Mesenchymal stem cell (in vitro differentiated cells and primary cell): ENCODE measurements around the gene TNS1.
A peak's percentile ranks its signal among the peaks of the same experiment; 100 is the strongest.

Experiments used
- DNase-seq: peaks from one replicate; pipeline ENCODE4 v3.0.0-alpha.2; 2013
- H2AFZ ChIP-seq: one replicate; pipeline ENCODE4 v1.6.1; 2013; ENCODE audit warnings: low read depth, mild to moderate bottlenecking, control low read depth, inconsistent platforms, low read length, moderate library complexity
- H2AK5ac ChIP-seq: 2 replicates; pipeline ENCODE4 v1.6.1; 2013; ENCODE audit warnings: low read length, moderate library complexity, mild to moderate bottlenecking, inconsistent platforms; ENCODE audit not compliant: severe bottlenecking
- H2BK120ac ChIP-seq: one replicate; pipeline ENCODE4 v1.6.1; 2013; ENCODE audit warnings: low read depth, mild to moderate bottlenecking, inconsistent platforms, low read length, moderate library complexity
- H2BK12ac ChIP-seq, 2 experiments: one replicate each; pipeline ENCODE4 v1.6.1; 2013; ENCODE audit warnings: inconsistent platforms in 2 of 2, low read length in 2 of 2, mild to moderate bottlenecking in 2 of 2, moderate library complexity in 2 of 2, control low read depth in 1 of 2
- H2BK15ac ChIP-seq: one replicate; pipeline ENCODE4 v1.6.1; 2013; ENCODE audit warnings: mild to moderate bottlenecking, low read depth, inconsistent platforms; ENCODE audit not compliant: poor library complexity, severe bottlenecking
- H2BK5ac ChIP-seq: 2 replicates; pipeline ENCODE4 v1.6.1; 2013; ENCODE audit warnings: low read depth, mild to moderate bottlenecking, low read length, control low read depth, inconsistent platforms; ENCODE audit not compliant: poor library complexity, severe bottlenecking
- H3K14ac ChIP-seq, 2 experiments: one replicate each; pipeline ENCODE4 v1.6.1; 2013; ENCODE audit warnings: inconsistent platforms in 2 of 2, low read length in 2 of 2, control low read depth in 1 of 2, mild to moderate bottlenecking in 1 of 2, moderate library complexity in 1 of 2
- H3K18ac ChIP-seq, 2 experiments: one replicate each; pipeline ENCODE4 v1.6.1; 2013; ENCODE audit warnings: inconsistent platforms in 2 of 2, low read length in 2 of 2, control low read depth in 1 of 2, low read depth in 1 of 2, mild to moderate bottlenecking in 1 of 2
- H3K23ac ChIP-seq, 2 experiments: one replicate each; pipeline ENCODE4 v1.6.1; 2013; ENCODE audit warnings: inconsistent platforms in 2 of 2, low read length in 2 of 2, mild to moderate bottlenecking in 2 of 2, moderate library complexity in 2 of 2, control low read depth in 1 of 2
- H3K27ac ChIP-seq: 2 replicates; pipeline ENCODE4 v1.5.1; 2013; ENCODE audit warnings: mild to moderate bottlenecking, moderate library complexity, low read length, control low read depth, inconsistent platforms; ENCODE audit not compliant: poor library complexity, severe bottlenecking
- H3K27me3 ChIP-seq, 2 experiments: 2 replicates each; pipeline versions ENCODE4 v1.6.1 to v1.7.0; 2013; ENCODE audit warnings: low read length in 2 of 2, mild to moderate bottlenecking in 2 of 2, moderate library complexity in 2 of 2, control low read depth in 1 of 2, inconsistent platforms in 1 of 2; ENCODE audit not compliant: control insufficient read depth in 1 of 2, insufficient read depth in 1 of 2
- H3K36me3 ChIP-seq, 2 experiments: 2 replicates each; pipeline versions ENCODE4 v1.6.1 to v1.7.0; 2013; ENCODE audit warnings: low read length in 2 of 2, control low read depth in 1 of 2, inconsistent platforms in 1 of 2, low read depth in 1 of 2, mild to moderate bottlenecking in 1 of 2; ENCODE audit not compliant: insufficient read depth in 2 of 2, control insufficient read depth in 1 of 2
- H3K4ac ChIP-seq, 2 experiments: one replicate each; pipeline ENCODE4 v1.6.1; 2013; ENCODE audit warnings: inconsistent platforms in 2 of 2, low read length in 2 of 2, mild to moderate bottlenecking in 2 of 2, moderate library complexity in 2 of 2, control low read depth in 1 of 2, low read depth in 1 of 2
- H3K4me1 ChIP-seq: 2 replicates; pipeline ENCODE4 v1.6.1; 2013; ENCODE audit warnings: low read depth, low read length, control low read depth; ENCODE audit not compliant: control insufficient read depth, insufficient read depth
- H3K4me2 ChIP-seq: 2 replicates; pipeline ENCODE4 v1.6.1; 2013; ENCODE audit warnings: low read length, mild to moderate bottlenecking, inconsistent platforms; ENCODE audit not compliant: poor library complexity, severe bottlenecking
- H3K4me3 ChIP-seq, 2 experiments: 2 replicates each; pipeline versions ENCODE4 v1.5.1 to v1.7.0; 2013; ENCODE audit warnings: low read length in 2 of 2, mild to moderate bottlenecking in 2 of 2, control low read depth in 1 of 2, low read depth in 1 of 2; ENCODE audit not compliant: insufficient read depth in 1 of 2
- H3K79me1 ChIP-seq: replicated peaks from 2 replicates; pipeline ENCODE4 v1.6.1; 2013; ENCODE audit warnings: mild to moderate bottlenecking, control low read depth, low read length, inconsistent platforms; ENCODE audit not compliant: poor library complexity, severe bottlenecking
- H3K9ac ChIP-seq: 2 replicates; pipeline ENCODE4 v1.7.0; 2013; ENCODE audit warnings: mild to moderate bottlenecking, low read length, moderate library complexity
- H3K9me3 ChIP-seq: 2 replicates; pipeline ENCODE4 v1.7.0; 2013; ENCODE audit warnings: mild to moderate bottlenecking, low read length; ENCODE audit not compliant: control insufficient read depth
- H4K8ac ChIP-seq: one replicate; pipeline ENCODE4 v1.6.1; 2013; ENCODE audit warnings: inconsistent platforms, mild to moderate bottlenecking, low read length, moderate library complexity
- H4K91ac ChIP-seq: one replicate; pipeline ENCODE4 v1.6.1; 2013; ENCODE audit warnings: mild to moderate bottlenecking, low read length, inconsistent platforms
- WGBS: methylation state at CpG from one replicate; pipeline ENCODE4 v1.1.7; 2013; ENCODE audit warnings: mixed read lengths; 5-methylcytosine and 5-hydroxymethylcytosine counted together

The TNS1 gene

GRCh38 chr2:217880287-217880889 is 122.4 kb downstream of the TNS1 start:
- Histone ChIP-seq H3K4me3 (no peak overlapping the region), H2BK12ac (no peak overlapping the region), H4K91ac (no peak overlapping the region), H3K18ac (no peak overlapping the region), H2AK5ac (no peak overlapping the region), H3K9ac (no peak overlapping the region), H3K23ac (no peak overlapping the region), H3K14ac (no peak overlapping the region), H3K4me2 (no peak overlapping the region), H3K9me3 (no peaks in the 10 kb centered on the region), H3K27me3 (no peaks in the 10 kb centered on the region), H2AFZ (no peak overlapping the region), H3K4me1 (peaks cover 8% of the 10 kb centered on the region), H2BK5ac (no peak overlapping the region), H2BK15ac (no peak overlapping the region), H3K79me1 (peaks cover 18% of the 10 kb centered on the region), H4K8ac (no peak overlapping the region), H3K36me3 (peaks cover 74 to 98% of the 10 kb centered on the region in 2 experiments), H2BK120ac (no peak overlapping the region), H3K4ac (no peak overlapping the region), H3K27ac (no peak overlapping the region)
- no peak for DNase-seq
- WGBS = 89% methylated on average over 3 of the region's 5 CpGs

- Histone ChIP-seq H4K91ac (no peak overlapping the region), H2AK5ac (no peak overlapping the region), H3K4ac (no peak overlapping the region), H3K79me1 (peaks cover 16% of the 10 kb centered on the region), H3K9me3 (no peaks in the 10 kb centered on the region), H3K9ac (no peak overlapping the region), H4K8ac (no peak overlapping the region), H3K4me1 (peaks cover 8% of the 10 kb centered on the region), H3K23ac (no peak overlapping the region), H2BK120ac (no peak overlapping the region), H3K18ac (no peak overlapping the region), H2BK15ac (no peak overlapping the region), H3K4me2 (no peak overlapping the region), H3K4me3 (no peak overlapping the region), H3K27me3 (no peaks in the 10 kb centered on the region), H3K14ac (no peak overlapping the region), H3K27ac (no peak overlapping the region), H2AFZ (no peak overlapping the region), H2BK12ac (no peak overlapping the region), H2BK5ac (no peak overlapping the region), H3K36me3 (peaks cover 67 to 98% of the 10 kb centered on the region in 2 experiments)
- 91% methylated on average over 15 of the region's 15 CpGs for WGBS
- no peak for DNase-seq
Measured at GRCh38 chr2:217878915-217879590, 123.7 kb downstream of the TNS1 start.

- 96% methylated on average over 4 of the region's 8 CpGs for WGBS
- Histone ChIP-seq H2BK120ac (no peak overlapping the region), H3K4me3 (no peak overlapping the region), H3K4ac (no peak overlapping the region), H3K27ac (no peak overlapping the region), H2BK5ac (no peak overlapping the region), H3K18ac (no peak overlapping the region), H3K9ac (no peak overlapping the region), H3K23ac (no peak overlapping the region), H3K4me2 (no peak overlapping the region), H2BK12ac (no peak overlapping the region), H3K36me3 (peaks cover 68 to 97% of the 10 kb centered on the region in 2 experiments), H2AFZ (no peak overlapping the region), H4K8ac (no peak overlapping the region), H2BK15ac (no peak overlapping the region), H3K14ac (no peak overlapping the region), H2AK5ac (no peak overlapping the region), H4K91ac (no peak overlapping the region), H3K9me3 (no peaks in the 10 kb centered on the region), H3K4me1 (peaks cover 8% of the 10 kb centered on the region), H3K79me1 (peaks cover 19% of the 10 kb centered on the region), H3K27me3 (no peaks in the 10 kb centered on the region)
- no peak for DNase-seq
Measured at GRCh38 chr2:217877866-217878265, 124.9 kb downstream of the TNS1 start.

- Histone ChIP-seq H3K18ac (no peak overlapping the region), H2BK120ac (no peak overlapping the region), H3K27ac (no peak overlapping the region), H3K4me1 (peaks cover 8% of the 10 kb centered on the region), H3K4me2 (no peak overlapping the region), H2AFZ (no peak overlapping the region), H2AK5ac (no peak overlapping the region), H3K23ac (no peak overlapping the region), H3K4me3 (no peak overlapping the region), H3K9ac (peak overlapping the region; percentile 14), H3K4ac (no peak overlapping the region), H3K36me3 (peaks cover 69 to 97% of the 10 kb centered on the region in 2 experiments), H2BK15ac (no peak overlapping the region), H3K14ac (peak overlapping the region in 1 of 2 experiments; percentile 35), H2BK5ac (no peak overlapping the region), H3K27me3 (no peaks in the 10 kb centered on the region), H3K9me3 (no peaks in the 10 kb centered on the region), H2BK12ac (no peak overlapping the region), H4K91ac (no peak overlapping the region), H4K8ac (no peak overlapping the region), H3K79me1 (peaks cover 24% of the 10 kb centered on the region)
- 92% methylated on average over 4 of the region's 4 CpGs for WGBS
- DNase-seq = no peak
Measured at GRCh38 chr2:217876253-217876570, 126.6 kb downstream of the TNS1 start.
